HG02870 (cell line): ENCODE data around the gene CRYGB.
"Not testable (repeated sequence)": the region's sequence is repeated elsewhere in the genome, so short reads cannot be mapped to it uniquely, and the experiment has no call there.

Source experiments
- ATAC-seq: cut with Tn5 transposase; IDR thresholded peaks from one replicate; pipeline ENCODE4 v1.9.1; 2021; ENCODE audit warnings: mild to moderate bottlenecking, moderate library complexity; ENCODE audit not compliant: unreplicated experiment

The CRYGB gene

GRCh38 chr2:208150956-208151355 is 5.0 kb upstream of the CRYGB start:
- no peak for ATAC-seq

- no peak for ATAC-seq
Observed at GRCh38 chr2:208150094-208150493, 4.1 kb upstream of the CRYGB start.

- ATAC-seq: no peak
Observed at GRCh38 chr2:208148803-208149202, 2.8 kb upstream of the CRYGB start.

- ATAC-seq: no peak
Observed at GRCh38 chr2:208147759-208148158, 1.8 kb upstream of the CRYGB start.

GRCh38 chr2:208147008-208147407 is 1.1 kb upstream of the CRYGB start:
- no peak for ATAC-seq

GRCh38 chr2:208142925-208143799 is 2.8 kb downstream of the CRYGB start:
- no peak for ATAC-seq

- no peak for ATAC-seq
Observed at GRCh38 chr2:208142240-208142924, 3.6 kb downstream of the CRYGB start.

GRCh38 chr2:208139447-208139846 is 6.5 kb downstream of the CRYGB start:
- ATAC-seq: no peak

- ATAC-seq: not testable (repeated sequence)
Observed at GRCh38 chr2:208138334-208138733, 7.6 kb downstream of the CRYGB start.

- no peak for ATAC-seq
Observed at GRCh38 chr2:208136716-208137094, 9.3 kb downstream of the CRYGB start.

- no peak for ATAC-seq
Observed at GRCh38 chr2:208135794-208136715, 9.9 kb downstream of the CRYGB start.

- no peak for ATAC-seq
Observed at GRCh38 chr2:208134928-208135586, 10.9 kb downstream of the CRYGB start.

- no peak for ATAC-seq
Observed at GRCh38 chr2:208130712-208131110, 15.2 kb downstream of the CRYGB start.

- ATAC-seq: no peak
Observed at GRCh38 chr2:208129744-208130711, 15.9 kb downstream of the CRYGB start, which contains the start of gene CRYGC. Gene CRYGC (minus strand): TSS chr2:208129828. CDS start chr2:208129792, 36 bp downstream.

GRCh38 chr2:208128136-208128535 is 17.8 kb downstream of the CRYGB start:
- no peak for ATAC-seq

- no peak for ATAC-seq
Observed at GRCh38 chr2:208127090-208127489, 18.9 kb downstream of the CRYGB start.

GRCh38 chr2:208125251-208125650 is 20.7 kb downstream of the CRYGB start:
- no peak for ATAC-seq

- ATAC-seq: not testable (repeated sequence)
Observed at GRCh38 chr2:208124013-208124715, 21.8 kb downstream of the CRYGB start, which contains the start of gene CRYGD. Gene CRYGD (minus strand): TSS chr2:208124524. CDS start chr2:208124473, 51 bp downstream.

GRCh38 chr2:208122248-208122647 is 23.7 kb downstream of the CRYGB start:
- ATAC-seq: no peak
